GM18508 (cell line): ENCODE data around the gene CLEC2L.

Experiments used
- ATAC-seq: cut with Tn5 transposase; IDR thresholded peaks from one replicate; pipeline ENCODE4 v1.9.1; 2021; ENCODE audit warnings: moderate number of reproducible peaks; ENCODE audit not compliant: insufficient read depth, unreplicated experiment

CLEC2L gene

DNA sequence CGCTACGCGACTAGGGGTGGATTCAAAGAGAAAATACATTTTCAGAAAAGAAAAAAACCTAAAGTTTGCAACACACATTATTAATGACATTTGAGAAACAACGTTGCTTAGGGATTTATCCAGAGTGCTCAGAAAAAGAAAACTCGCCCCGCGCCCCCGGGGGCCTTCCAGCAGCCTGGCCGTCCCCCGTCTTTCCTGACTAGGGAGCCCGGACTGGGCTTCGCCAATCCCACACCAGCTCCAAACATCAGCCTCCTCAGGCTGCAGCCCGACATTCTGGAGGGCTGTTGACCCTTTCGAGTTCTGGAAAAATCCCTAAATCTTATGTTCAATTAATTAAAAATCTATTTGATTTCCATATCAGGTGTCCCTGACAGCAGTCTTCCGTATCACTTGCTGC, 48.6 kb downstream of the CLEC2L start:
- no peak for ATAC-seq

DNA sequence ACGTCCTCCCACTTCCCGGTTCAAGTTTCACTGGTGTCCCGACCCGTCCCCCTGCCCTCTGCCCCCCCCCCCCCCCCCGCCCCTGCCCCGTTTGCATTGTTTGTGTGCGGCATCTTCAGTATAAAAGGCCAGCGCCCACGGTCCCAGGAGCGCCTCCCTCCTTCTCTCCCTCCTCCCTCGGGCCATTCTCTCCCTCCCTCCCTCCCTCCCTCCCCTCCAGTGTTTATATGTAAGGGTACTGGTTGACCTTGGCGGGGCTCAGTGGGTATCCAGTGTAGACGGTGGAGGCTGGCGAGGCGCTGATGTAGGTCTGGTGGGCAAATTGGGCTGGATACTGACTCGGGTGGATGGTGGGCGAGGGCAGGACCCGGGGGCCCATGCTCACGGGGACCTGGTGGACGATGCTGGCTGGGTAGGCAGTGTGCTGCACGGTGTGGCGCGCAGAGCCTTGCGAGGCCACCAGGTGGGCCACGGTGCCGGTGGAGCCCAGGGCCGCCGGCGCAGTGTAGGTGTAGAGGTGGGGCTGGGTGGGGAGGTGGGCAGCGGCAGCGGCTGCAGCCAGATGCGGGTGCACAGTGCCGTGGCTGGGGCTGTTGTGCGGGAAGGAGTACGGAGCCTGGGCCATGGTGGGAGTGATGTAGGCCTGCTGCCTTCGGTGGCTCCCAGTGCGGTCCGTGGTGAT, 49.4 kb downstream of the CLEC2L start:
- no peak for ATAC-seq

DNA sequence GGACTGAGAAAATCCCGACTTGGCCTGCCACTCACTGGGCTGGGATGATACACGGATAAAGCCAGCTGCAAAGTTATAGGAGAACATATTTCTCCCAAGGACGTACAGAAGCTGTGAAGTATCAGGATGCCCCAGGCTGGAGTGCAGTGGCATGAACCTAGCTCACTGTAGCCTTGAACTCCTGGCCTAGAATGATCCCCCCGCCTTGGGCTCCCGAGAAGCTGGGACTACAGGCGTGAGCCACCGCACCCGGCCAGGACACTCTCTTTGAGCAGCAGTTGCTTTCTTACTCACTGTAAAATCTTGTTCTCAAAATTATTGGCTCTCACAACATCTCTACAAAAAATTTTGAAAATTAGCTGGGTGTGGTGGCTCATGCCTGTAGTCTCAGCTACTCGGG, 50.4 kb downstream of the CLEC2L start:
- ATAC-seq = no peak

DNA sequence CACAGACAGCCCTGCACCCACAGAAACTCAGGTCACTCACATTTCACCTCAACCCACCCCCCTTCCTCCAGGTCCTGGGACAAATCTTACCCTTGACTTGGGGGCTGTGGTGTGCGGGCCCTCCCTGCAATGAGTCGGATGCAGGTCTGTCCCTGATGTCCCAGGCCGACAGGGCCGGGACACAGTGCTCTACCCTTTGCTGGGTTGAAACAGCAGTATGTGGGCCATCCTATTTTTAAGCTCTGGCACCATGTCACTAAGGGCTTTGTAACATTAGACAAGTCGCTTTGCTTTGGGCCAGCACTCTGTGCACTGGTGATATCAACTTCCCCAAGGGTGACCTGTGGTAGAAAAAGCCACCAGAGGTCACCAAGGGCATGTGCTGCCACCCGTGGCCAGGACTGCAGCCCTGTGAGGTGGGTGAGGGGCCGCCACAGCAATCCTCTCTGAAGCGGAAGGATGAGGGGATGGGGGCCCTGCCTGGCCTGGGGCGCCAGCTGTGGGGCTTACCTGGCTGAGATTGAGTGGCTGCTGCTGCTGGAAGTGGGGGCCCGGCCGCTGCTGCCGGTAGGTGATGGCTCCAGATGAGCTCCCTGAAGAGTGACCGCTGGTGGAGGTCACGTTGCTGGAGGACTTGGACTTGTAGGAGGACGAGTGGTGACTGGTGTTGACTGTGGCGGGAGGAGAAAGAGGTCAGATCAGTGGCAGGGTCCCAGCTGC, 51.3 kb downstream of the CLEC2L start:
- ATAC-seq = no peak

DNA sequence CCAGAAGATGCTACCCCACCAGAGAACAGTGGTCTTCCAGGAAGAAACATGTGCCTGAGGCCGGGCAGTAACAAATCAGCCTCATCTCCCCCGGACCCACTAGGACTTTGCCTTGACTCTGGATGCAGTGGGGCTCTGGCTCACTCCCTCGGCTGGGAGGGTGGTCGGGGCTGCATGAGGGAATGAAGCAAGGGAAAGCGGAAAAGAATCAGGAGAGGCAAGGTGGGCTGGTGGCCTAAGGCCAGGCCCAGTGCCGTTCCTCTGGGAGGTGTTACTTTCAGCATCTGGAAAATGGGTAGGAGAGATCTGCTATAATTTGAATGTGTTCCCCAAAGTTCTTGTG, 51.8 kb downstream of the CLEC2L start:
- ATAC-seq = no peak

DNA sequence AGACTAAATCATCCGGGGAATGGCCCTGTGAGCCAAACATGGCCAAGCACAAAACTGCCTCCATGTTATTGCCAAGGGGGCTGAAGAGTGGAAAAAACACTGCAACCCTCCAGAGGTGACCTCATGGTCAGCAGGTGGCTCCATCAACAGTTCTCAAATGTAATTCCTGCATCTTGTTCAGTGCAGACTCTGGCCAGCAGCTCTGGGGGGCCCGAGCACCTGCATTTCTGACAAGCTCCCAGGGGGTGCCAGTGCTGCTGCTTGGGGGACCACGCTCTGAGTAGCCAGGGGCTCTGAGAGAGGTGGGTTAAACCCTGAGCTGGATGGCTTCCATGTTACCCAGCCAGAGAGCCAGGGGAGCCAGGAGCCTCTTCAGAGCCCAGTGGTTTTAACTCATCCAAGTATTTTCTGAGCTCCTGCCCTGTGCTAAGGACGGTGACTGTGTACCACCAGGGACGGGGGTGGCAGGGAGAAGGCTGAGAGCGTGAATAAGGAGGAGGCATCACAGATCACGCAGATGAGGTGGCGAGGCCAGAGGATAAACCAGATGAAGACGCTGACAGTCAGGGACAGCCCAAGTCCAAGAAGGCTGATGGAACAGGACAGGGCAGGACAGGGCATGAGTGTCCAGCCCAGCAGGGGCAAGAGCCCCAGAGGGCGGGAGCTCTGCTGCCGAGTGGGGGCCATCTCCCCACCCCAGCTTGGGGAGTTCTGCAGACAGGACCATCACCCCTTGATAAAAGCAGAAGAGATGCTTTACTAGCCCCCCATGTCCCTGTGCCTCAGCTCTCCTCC, 52.9 kb downstream of the CLEC2L start:
- ATAC-seq = no peak

DNA sequence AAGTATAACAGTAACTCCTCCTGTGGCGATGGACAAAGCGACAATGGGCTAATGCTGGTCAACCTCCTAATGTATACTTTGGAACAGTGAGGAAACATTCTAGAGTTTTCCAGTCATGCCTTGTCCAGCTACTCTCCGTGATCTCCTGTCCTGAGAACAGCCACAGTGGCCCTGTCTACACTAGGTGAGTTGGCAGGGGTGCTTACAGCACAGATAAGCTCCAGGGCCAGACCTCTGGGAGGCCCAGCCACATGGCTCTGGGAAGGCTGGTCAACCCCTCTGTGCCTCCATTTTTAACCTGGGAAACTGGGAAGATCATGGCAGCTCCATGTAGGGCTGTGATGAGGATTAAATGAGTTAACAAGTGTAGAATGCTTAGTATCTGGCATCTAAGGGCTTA, 57.0 kb downstream of the CLEC2L start:
- ATAC-seq = no peak

DNA sequence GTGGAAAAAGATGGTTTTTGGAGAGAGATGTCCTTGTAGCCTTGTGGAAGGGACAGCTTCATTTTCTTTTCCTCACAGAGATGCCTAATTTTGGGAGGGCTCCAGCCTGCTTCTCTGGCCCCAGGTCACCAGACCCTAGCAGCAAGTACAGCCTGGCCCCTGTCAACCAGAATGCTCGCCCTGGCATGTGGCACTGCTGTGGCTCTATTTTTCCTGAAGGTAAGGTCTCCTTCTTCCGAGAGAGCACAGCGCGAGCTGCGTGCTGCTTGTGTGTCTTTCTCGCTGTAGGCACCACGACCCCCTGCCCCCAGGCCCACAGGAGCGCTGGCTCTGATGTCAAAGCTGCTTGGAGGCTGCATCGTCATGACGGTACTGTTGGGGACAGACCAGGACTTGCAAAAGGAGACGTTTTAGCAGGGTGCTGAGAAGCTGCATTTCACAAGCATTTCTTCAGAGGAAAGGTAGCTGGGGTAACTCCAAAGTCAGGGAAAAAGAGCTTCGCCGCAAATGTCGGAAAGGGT, 58.7 kb downstream of the CLEC2L start:
- no peak for ATAC-seq

DNA sequence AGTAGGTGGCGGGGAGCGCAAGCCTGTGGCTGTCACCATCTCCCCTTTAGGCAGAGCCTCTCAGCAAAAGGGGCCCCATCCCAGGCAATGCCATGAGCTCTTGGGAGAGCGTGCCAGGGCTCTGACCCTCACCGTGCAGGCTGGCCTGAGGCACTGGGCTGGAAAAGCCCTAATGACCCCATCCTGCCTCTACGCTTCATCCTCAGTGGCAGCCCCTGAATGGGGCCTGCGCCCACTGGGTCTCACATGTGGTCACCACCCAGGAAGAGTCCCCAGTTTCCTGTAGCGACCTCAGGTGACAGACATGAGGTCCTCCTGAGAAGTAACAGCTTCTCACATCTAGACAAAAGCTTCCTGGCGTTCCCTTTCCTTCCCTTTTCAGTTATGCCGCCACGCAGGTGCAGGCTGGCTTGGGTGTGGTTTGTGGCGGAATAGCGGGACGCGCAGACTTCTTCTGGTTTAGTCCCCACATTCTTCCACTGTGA, 59.2 kb downstream of the CLEC2L start:
- ATAC-seq = no peak

DNA sequence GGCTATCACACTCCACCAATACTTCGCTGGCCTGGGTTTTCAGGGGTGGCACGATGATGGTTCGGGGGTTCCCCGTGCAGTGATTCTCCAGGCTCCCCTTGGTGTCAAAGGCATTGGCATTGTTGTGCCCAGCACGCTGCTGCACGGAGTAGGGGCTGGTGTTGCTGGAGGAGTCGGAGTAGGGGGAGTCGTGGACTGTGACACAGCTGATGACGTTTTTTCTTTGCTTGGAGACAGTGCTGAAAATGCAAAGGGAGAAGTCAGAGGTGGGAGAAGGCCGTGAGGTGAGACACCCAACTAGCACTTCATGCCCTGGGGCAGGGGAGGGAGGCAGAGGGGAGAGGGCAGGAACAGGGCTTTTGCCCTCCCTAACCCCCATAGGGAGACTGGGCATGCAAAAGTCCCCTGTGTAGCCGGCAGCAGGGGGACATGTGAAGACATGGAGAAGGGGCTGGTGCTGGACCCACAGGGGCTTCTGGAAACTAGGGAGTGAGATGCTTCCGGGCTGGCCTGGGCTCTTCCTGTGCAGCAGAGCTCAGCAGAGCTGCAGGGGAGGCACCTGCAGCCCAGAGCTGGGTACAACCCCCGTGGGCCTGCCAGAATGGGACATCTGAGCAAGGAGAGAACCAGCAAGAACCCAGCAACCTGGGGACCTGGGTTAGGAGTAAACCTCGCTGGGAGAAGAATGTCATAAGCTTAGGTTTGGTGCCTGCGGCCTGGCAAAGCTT, 60.5 kb downstream of the CLEC2L start:
- ATAC-seq = no peak

DNA sequence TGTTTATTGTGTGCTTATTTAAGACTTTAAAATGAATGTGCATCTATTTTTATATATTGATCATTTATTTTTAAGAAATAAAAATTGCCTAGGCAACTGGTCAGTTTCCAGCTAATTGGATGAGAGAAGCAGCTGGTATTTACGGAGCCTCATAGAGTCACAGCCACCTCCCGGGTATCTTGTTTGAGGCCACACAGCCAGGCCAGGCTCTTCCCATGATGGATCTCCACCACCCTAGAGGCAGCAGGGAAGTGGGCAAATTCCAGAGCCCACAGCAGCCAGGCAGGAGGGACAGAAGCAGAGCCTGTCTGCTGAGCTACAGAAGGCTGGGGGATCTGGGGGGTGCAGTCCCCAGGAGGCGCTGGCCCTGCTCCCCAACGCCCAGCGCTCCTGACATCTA, 61.6 kb downstream of the CLEC2L start:
- ATAC-seq = no peak

DNA sequence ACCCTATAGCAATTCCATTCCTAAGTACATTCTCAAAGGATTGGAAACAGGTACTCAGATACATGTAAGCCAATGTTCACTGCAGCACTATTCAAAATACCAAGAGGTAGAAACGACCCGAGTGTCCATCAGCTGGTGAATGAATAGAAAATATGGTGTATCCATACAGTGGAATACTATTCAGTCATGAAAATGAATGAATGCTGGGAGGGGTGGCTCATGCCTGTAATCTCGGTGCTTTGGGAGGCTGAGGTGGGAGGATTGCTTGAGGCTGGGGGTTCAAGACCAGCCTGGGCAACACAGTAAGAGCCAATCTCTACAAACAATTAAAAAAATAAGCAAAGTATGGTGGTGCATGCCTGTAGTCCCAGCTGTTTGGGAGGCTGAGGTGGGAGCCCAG, 62.8 kb downstream of the CLEC2L start:
- ATAC-seq = no peak

DNA sequence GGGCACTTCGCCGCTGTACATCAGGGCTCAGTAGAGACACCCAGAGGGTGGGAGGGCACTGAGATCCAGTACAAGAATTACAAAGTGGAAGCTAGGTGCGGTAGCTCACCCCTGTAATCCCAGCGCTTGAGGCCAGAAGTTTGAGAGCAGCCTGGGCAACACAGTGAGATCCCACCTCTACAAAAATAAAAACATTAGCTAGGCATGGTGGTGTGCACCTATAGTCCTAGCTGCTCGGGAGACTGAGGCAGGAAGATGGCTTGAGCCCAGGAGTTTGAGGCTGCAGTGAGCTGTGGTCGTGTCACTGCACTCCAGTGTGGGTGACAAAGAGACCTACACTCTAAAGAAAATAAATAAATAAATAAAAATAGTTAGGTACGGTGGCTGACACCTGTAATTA, 64.0 kb downstream of the CLEC2L start:
- no peak for ATAC-seq

DNA sequence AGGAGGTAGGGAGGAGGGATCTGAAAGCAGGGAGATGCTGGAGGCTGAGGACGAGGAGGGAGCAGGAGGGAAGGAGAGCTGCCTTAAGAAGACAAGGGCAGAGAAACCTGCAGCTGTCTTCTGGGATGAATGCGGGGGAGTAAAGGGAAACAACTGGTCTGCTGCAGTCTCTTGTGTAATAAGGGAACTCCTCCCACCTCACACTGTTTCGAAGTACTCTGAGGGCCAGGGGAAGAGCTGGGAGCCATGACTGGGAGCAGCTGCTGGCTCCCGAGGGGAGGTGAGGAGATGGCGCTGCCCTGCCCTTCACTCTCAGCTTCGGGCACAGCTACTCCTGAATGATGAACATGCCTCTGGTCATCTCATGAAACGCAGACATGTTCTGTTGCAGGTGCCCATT, 65.1 kb downstream of the CLEC2L start:
- no peak for ATAC-seq

DNA sequence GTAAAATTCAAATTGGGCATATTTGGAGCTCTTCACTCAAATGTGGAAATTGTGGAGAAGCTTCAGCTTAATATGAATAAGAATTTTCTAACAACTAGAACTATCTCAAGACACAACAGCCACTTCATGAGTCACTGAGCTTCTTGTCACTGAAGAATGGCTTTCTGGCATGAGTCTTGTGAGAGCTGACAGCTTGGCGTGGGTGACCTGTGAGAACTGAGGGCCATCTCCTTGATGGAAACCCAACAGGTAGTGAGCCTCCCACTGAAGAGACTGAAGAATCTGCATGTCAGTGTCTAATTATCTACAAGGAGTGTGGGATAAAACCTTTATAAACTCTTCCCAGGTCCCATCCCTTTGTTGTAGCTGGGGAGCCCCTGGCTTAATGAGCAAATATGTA, 66.0 kb downstream of the CLEC2L start:
- ATAC-seq = no peak

DNA sequence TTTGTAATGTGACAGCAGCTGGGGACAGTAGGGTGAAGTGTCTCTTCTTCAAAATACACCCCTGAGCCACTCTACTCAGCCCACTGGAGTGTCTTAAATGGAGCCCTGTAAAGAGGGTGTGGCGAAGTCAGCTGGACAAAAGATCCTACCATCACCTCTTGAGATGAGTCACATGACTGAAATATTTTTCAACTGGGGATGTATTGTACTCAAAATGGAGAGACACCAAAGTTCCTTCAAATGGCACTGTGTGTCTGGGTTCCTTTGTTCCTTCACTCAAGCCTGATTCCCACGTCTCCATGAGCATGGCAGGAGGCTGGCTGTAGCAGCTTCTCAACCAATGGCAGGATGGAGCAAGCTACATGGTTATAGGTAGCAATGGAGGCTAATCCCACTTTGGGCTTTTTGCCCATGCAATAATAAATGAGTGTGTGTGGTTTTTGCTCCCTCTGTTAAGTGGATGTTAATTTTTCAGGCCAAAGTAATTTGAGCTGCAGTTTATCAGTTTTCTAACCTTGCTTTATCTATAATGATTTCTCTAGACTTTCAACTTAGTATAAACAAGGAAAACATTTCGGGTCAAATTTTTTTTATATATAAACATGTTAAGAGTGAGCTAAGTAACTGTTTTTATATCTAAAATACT, 68.2 kb downstream of the CLEC2L start:
- no peak for ATAC-seq

DNA sequence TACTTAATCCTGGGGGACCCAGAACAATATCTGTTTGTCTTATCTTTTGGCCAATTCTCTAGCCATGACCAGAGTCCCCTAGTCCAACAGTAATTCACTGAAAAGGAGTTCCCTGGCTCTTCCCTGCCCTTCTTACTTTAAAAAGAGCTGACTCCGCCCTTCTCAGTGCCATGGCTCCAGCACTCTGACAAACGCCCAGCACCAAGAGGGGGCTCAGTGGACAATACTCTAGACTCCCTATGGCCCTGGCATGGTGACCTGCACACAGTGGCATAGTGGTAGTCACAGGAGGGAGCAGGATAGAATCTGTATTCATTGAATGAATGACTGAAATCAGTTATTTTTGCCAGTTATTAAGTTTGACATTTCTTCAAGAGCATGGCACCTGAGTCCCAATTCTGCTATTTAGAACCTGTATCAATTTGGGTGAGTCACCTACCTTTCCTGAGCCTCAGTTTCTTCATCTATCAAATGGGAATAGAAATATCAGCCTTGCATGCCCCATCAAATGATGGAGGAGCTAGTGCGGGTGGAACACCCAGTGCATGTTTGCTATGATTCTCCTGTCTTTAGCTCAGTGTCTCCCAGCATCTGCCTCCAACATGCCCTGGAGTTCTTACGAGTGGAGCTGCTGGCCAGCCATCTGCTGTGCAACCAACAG, 69.4 kb downstream of the CLEC2L start:
- no peak for ATAC-seq

DNA sequence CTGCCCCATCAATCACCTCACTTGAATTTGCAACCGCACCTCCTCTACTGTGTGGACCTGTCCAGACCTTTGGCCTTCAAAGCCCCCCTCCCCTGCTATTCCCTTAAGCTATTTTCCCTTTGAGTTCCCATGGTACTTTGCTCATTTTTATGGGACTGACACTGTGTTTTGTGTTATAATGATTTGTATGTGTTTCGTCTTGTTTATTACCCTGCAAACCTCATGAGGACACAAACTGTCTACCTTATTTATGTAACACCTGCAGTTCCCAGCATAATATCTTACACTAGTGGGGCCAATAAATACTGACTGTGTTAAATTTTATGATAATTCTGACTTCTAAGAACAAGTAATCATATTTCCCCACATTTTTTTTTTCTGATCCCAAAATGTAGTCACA, 70.6 kb downstream of the CLEC2L start:
- ATAC-seq = no peak
